Measurements from ENCODE around the gene CCDC102A.

- TF ChIP-seq POLR2AphosphoS5 (IDR thresholded peaks at IDR 0.05) (no peak), CTCF (IDR thresholded peaks at IDR 0.05) (no peak), EP300 (IDR thresholded peaks at IDR 0.05) (no peak), POLR2A (IDR thresholded peaks at IDR 0.05) (no peak)
Observed at GRCh38 chr16:57493767-57494166, 42.6 kb downstream of the CCDC102A start.

Data from suprapubic skin (tissue), 4 donors.